Measurements from ENCODE around the gene CDIP1. TPM values are rescaled to one million over a fixed set of nuclear protein-coding genes. Genes with fewer than 3 reads are reported as not detected.

The CDIP1 gene
- total RNA-seq, 2 experiments from 2014 or later = 13.5 to 34.2 TPM

DNA sequence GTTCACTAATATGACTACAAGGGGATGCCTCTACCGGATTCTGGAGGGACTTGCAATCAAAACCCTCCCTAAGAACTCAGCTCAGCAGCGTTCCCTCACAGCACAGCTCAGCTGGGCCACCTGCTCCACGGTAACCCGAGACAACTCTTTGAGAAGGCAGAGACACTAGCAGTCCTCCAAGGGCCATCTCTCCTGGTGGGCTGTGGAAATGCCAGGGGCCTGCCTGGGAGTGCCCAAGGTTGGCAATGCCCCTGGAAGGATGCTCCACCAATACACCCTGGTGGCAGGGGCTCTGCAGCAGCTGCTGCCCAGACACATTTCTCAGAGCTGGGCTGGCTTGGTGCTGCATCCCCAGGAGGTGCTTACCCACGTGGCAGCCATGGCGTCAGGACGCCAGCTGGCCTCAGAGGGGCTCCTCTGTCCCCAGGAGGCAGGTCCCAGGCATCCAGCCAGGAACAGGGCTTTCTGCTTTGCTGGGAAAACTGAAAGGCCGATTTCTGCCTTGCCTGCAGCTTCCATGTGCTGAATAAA, 16.5 kb downstream of the CDIP1 start:
- Histone ChIP-seq H3K4me1 (ENCODE audit: insufficient read depth, low read length, poor library complexity, severe bottlenecking) (peaks cover 6% of the 10 kb centered on the region), H3K4me3 (ENCODE audit: low read depth, low read length, poor library complexity, severe bottlenecking) (no peak overlapping the region), H4K20me1 (ENCODE audit: insufficient read depth, low read length) (no peaks in the 10 kb centered on the region), H3K27ac (ENCODE audit: low read depth, low read length, poor library complexity, severe bottlenecking) (no peak overlapping the region), H3K4me2 (ENCODE audit: low read length) (no peak overlapping the region), H3K9me3 (ENCODE audit: low read length) (no peaks in the 10 kb centered on the region), H3K9me2 (ENCODE audit: insufficient read depth, low read length) (no peaks in the 10 kb centered on the region), H3K79me2 (ENCODE audit: insufficient read depth, low read depth, low read length) (no peaks in the 10 kb centered on the region), H3K36me3 (ENCODE audit: insufficient read depth, low read length) (no peaks in the 10 kb centered on the region; the same call in 1 of the 2 replicates), H2AFZ (ENCODE audit: low read length) (no peak overlapping the region)
- ChIA-PET CTCF (ENCODE audit: unreplicated experiment) (no interaction called here), POLR2A (no interaction called here)
- DNase-seq (ENCODE audit: low spot score) = no peak
- intact Hi-C loops (cut with micrococcal nuclease; ENCODE audit: unreplicated experiment) = no loop called here
- TF ChIP-seq EZH2phosphoT487 (IDR thresholded peaks at IDR 0.05; ENCODE audit: borderline replicate concordance, low read depth, low read length) = no peak
- TF ChIP-seq, protein P1, sequence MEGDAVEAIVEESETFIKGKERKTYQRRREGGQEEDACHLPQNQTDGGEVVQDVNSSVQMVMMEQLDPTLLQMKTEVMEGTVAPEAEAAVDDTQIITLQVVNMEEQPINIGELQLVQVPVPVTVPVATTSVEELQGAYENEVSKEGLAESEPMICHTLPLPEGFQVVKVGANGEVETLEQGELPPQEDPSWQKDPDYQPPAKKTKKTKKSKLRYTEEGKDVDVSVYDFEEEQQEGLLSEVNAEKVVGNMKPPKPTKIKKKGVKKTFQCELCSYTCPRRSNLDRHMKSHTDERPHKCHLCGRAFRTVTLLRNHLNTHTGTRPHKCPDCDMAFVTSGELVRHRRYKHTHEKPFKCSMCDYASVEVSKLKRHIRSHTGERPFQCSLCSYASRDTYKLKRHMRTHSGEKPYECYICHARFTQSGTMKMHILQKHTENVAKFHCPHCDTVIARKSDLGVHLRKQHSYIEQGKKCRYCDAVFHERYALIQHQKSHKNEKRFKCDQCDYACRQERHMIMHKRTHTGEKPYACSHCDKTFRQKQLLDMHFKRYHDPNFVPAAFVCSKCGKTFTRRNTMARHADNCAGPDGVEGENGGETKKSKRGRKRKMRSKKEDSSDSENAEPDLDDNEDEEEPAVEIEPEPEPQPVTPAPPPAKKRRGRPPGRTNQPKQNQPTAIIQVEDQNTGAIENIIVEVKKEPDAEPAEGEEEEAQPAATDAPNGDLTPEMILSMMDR (conservative IDR thresholded peaks at IDR 0.05; ENCODE audit: low read length) = no peak
- BruUV-seq (replicated peaks) = no TSS peak

- Histone ChIP-seq H3K4me2 (ENCODE audit: low read length) (no peak overlapping the region), H3K9me3 (ENCODE audit: low read length) (no peaks in the 10 kb centered on the region), H3K4me3 (ENCODE audit: low read depth, low read length, poor library complexity, severe bottlenecking) (no peak overlapping the region), H3K4me1 (ENCODE audit: insufficient read depth, low read length, poor library complexity, severe bottlenecking) (no peaks in the 10 kb centered on the region), H3K9me2 (ENCODE audit: insufficient read depth, low read length) (no peaks in the 10 kb centered on the region), H3K36me3 (ENCODE audit: insufficient read depth, low read length) (no peaks in the 10 kb centered on the region; the same call in 1 of the 2 replicates), H3K27ac (ENCODE audit: low read depth, low read length, poor library complexity, severe bottlenecking) (no peak overlapping the region), H3K79me2 (ENCODE audit: insufficient read depth, low read depth, low read length) (no peaks in the 10 kb centered on the region), H2AFZ (ENCODE audit: low read length) (no peak overlapping the region), H4K20me1 (ENCODE audit: insufficient read depth, low read length) (no peaks in the 10 kb centered on the region)
- intact Hi-C loops (cut with micrococcal nuclease; ENCODE audit: unreplicated experiment) = no loop called here
- TF ChIP-seq, protein P1 (conservative IDR thresholded peaks at IDR 0.05; ENCODE audit: low read length) = no peak
- TF ChIP-seq EZH2phosphoT487 (IDR thresholded peaks at IDR 0.05; ENCODE audit: borderline replicate concordance, low read depth, low read length) = no peak
- ChIA-PET POLR2A (no interaction called here), CTCF (ENCODE audit: unreplicated experiment) (interaction anchor here (0.6 kb wide), 1 partner anchor 27 kb away, joined by 4 read pairs; no protein-coding TSS in a partner anchor)
- no TSS peak for BruUV-seq (replicated peaks)
- no peak for DNase-seq (ENCODE audit: low spot score)
These were observed 17.7 kb downstream of the CDIP1 start for GRCh38 chr16:4520913-4521312.

DNA sequence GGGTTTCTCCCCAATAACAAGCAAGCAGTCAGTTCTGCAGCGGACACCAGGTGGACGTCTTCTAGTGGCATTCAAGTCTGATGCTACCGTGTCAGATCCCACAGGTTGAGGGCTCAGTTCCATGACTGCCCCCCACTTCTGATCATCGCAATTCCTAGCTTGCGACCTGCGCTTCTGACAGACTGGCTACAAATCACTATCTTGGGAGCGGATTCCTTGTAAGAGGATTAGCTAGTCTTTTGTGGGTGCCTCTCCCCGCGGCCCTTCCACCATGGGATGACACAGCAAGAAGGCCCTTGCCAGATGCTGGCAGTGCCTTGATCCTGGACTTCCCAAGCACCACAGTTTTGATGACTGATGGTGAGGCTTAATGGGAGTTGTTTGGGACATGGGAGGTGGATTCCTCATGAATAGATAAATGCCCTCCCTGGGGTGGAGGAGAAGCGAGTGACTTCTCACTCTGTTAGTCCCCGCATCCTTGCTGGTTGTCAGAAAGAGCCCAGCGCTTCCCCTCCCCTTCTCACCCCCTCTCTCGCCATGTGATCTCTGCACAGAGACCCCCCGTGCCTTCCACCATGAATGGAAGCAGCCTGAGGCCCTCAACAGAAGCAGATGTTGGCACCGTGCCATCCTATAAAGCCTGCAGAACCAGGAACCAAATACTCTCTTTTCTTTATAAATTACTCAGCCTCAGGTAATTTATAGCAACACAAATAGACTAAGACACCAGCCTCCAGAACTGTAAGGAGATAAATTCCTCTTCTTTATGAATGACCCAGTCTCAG, 19.1 kb downstream of the CDIP1 start:
- Histone ChIP-seq H3K36me3 (ENCODE audit: insufficient read depth, low read length) (no peaks in the 10 kb centered on the region; the same call in 1 of the 2 replicates), H3K9me3 (ENCODE audit: low read length) (no peaks in the 10 kb centered on the region), H3K27ac (ENCODE audit: low read depth, low read length, poor library complexity, severe bottlenecking) (no peak overlapping the region), H3K4me3 (ENCODE audit: low read depth, low read length, poor library complexity, severe bottlenecking) (no peak overlapping the region), H3K9me2 (ENCODE audit: insufficient read depth, low read length) (no peaks in the 10 kb centered on the region), H2AFZ (ENCODE audit: low read length) (no peak overlapping the region), H3K4me1 (ENCODE audit: insufficient read depth, low read length, poor library complexity, severe bottlenecking) (peaks cover 9% of the 10 kb centered on the region), H3K4me2 (ENCODE audit: low read length) (no peak overlapping the region), H4K20me1 (ENCODE audit: insufficient read depth, low read length) (no peaks in the 10 kb centered on the region), H3K79me2 (ENCODE audit: insufficient read depth, low read depth, low read length) (no peaks in the 10 kb centered on the region)
- POLR2A ChIA-PET = no interaction called here
- TF ChIP-seq, protein P1 (conservative IDR thresholded peaks at IDR 0.05; ENCODE audit: low read length) = no peak
- no peak for TF ChIP-seq EZH2phosphoT487 (IDR thresholded peaks at IDR 0.05; ENCODE audit: borderline replicate concordance, low read depth, low read length)
- CTCF ChIA-PET (ENCODE audit: unreplicated experiment) = interaction anchor here (2.0 kb wide), 1 partner anchor 29 kb away, joined by 5 read pairs; no protein-coding TSS in a partner anchor
- DNase-seq (ENCODE audit: low spot score) = no peak
- intact Hi-C loops (cut with micrococcal nuclease; ENCODE audit: unreplicated experiment) = no loop called here
- BruUV-seq (replicated peaks) = no TSS peak

Data from OCI-LY7 (cell line).